ENCODE data around the gene EXPH5.

- TF ChIP-seq, protein P1, sequence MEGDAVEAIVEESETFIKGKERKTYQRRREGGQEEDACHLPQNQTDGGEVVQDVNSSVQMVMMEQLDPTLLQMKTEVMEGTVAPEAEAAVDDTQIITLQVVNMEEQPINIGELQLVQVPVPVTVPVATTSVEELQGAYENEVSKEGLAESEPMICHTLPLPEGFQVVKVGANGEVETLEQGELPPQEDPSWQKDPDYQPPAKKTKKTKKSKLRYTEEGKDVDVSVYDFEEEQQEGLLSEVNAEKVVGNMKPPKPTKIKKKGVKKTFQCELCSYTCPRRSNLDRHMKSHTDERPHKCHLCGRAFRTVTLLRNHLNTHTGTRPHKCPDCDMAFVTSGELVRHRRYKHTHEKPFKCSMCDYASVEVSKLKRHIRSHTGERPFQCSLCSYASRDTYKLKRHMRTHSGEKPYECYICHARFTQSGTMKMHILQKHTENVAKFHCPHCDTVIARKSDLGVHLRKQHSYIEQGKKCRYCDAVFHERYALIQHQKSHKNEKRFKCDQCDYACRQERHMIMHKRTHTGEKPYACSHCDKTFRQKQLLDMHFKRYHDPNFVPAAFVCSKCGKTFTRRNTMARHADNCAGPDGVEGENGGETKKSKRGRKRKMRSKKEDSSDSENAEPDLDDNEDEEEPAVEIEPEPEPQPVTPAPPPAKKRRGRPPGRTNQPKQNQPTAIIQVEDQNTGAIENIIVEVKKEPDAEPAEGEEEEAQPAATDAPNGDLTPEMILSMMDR (IDR thresholded peaks at IDR 0.05; ENCODE audit: low read depth, low read length, poor library complexity, severe bottlenecking) = no peak
- no peak for TF ChIP-seq EZH2phosphoT487 (IDR thresholded peaks at IDR 0.05; ENCODE audit: borderline replicate concordance, low read length)
These were observed 6.5 kb downstream of the EXPH5 start for GRCh38 chr11:108587109-108587508.
